GM19452 (cell line): Measurements from ENCODE around the gene UBAC2.
A peak's percentile ranks its signal among the peaks of the same experiment; 100 is the strongest.

ENCODE experiments used
- ATAC-seq: cut with Tn5 transposase; IDR thresholded peaks from one replicate; pipeline ENCODE4 v1.9.1; 2021; ENCODE audit not compliant: unreplicated experiment

The UBAC2 gene

GRCh38 chr13:99331881-99332293 lies 131.2 kb downstream of the UBAC2 start:
- peak; percentile 89 for ATAC-seq

- no peak for ATAC-seq
Observed at GRCh38 chr13:99332456-99332855, 131.8 kb downstream of the UBAC2 start.

GRCh38 chr13:99334221-99334620 lies 133.6 kb downstream of the UBAC2 start:
- ATAC-seq, result no peak

- no peak for ATAC-seq
Observed at GRCh38 chr13:99335087-99335486, 134.4 kb downstream of the UBAC2 start.

GRCh38 chr13:99335603-99336002 lies 134.9 kb downstream of the UBAC2 start:
- peak; percentile 61 for ATAC-seq

GRCh38 chr13:99339230-99339721 lies 138.6 kb downstream of the UBAC2 start:
- ATAC-seq, result no peak

GRCh38 chr13:99339736-99340397 lies 139.2 kb downstream of the UBAC2 start:
- ATAC-seq, result no peak

- no peak for ATAC-seq
Observed at GRCh38 chr13:99340638-99341037, 140.0 kb downstream of the UBAC2 start.

- no peak for ATAC-seq
Observed at GRCh38 chr13:99341969-99342722, 141.5 kb downstream of the UBAC2 start.

GRCh38 chr13:99342723-99343315 lies 142.2 kb downstream of the UBAC2 start:
- no peak for ATAC-seq

GRCh38 chr13:99344610-99345208 lies 144.1 kb downstream of the UBAC2 start:
- ATAC-seq, result no peak

- no peak for ATAC-seq
Observed at GRCh38 chr13:99345345-99345744, 144.7 kb downstream of the UBAC2 start.

- ATAC-seq, result no peak
Observed at GRCh38 chr13:99346335-99347042, 145.8 kb downstream of the UBAC2 start.

- no peak for ATAC-seq
Observed at GRCh38 chr13:99347335-99347878, 146.8 kb downstream of the UBAC2 start.

GRCh38 chr13:99347911-99348451 lies 147.3 kb downstream of the UBAC2 start:
- ATAC-seq, result no peak

GRCh38 chr13:99350191-99350590 lies 149.5 kb downstream of the UBAC2 start:
- ATAC-seq, result no peak

GRCh38 chr13:99351772-99352171 lies 151.1 kb downstream of the UBAC2 start:
- peak; percentile 42 for ATAC-seq

GRCh38 chr13:99352351-99353245 lies 151.9 kb downstream of the UBAC2 start:
- peak; percentile 30 for ATAC-seq

GRCh38 chr13:99353246-99353600 lies 152.6 kb downstream of the UBAC2 start:
- no peak for ATAC-seq
